Measurements from ENCODE around the gene PAK1. TPM values are rescaled to one million over a fixed set of nuclear protein-coding genes. Genes with fewer than 3 reads are reported as not detected.

The PAK1 gene
- total RNA-seq, 3 donors from 2014 or later (not counting 1 experiment from before 2014, with no cell fraction given): 18.8 to 27.3 (median 20.4) TPM

- Histone ChIP-seq H3K27me3 (ENCODE audit: control insufficient read depth, insufficient read depth, low read length) (no peaks in the 10 kb centered on the region), H3K4me1 (ENCODE audit: control insufficient read depth, insufficient read depth, low read length) (no peaks in the 10 kb centered on the region), H3K9me3 (ENCODE audit: control insufficient read depth, insufficient read depth, low read length) (no peaks in the 10 kb centered on the region), H3K36me3 (ENCODE audit: control insufficient read depth, insufficient read depth, low read length) (no peaks in the 10 kb centered on the region), H3K27ac (ENCODE audit: low read length) (no peak overlapping the region), H3K4me3 (ENCODE audit: low read length) (no peak overlapping the region)
- Mint-ChIP-seq H3K36me3 (no peaks in the 10 kb centered on the region), H3K27ac (no peak overlapping the region), H3K9me3 (no peaks in the 10 kb centered on the region), H3K27me3 (ENCODE audit: low read depth in 2 of 2) (peaks cover 0 to under 1% of the 10 kb centered on the region in 2 donors), H3K4me3 (no peak overlapping the region), H3K4me1 (no peaks in the 10 kb centered on the region)
- DNase-seq: no peak
- intact Hi-C loops (cut with micrococcal nuclease): no loop called here
- 100% methylated on average over 1 of the region's 1 CpG for WGBS (ENCODE audit: insufficient coverage)
- ATAC-seq: no peak
- TF ChIP-seq CTCF (IDR thresholded peaks at IDR 0.05): no peak
Observed at GRCh38 chr11:77422687-77423086, 51.2 kb downstream of the PAK1 start.

- H3K27ac Mint-ChIP-seq: no peak overlapping the region
- no peak for ATAC-seq
Observed at GRCh38 chr11:77421041-77421723, 52.7 kb downstream of the PAK1 start.

GRCh38 chr11:77418971-77419597 lies 54.8 kb downstream of the PAK1 start:
- H3K36me3 ChIP-seq (ENCODE audit: control insufficient read depth, insufficient read depth, low read length): no peaks in the 10 kb centered on the region
- no peak overlapping the region for H3K4me3 Mint-ChIP-seq
- no peak for TF ChIP-seq CTCF (IDR thresholded peaks at IDR 0.05)
- H3K27me3 ChIP-seq (ENCODE audit: control insufficient read depth, insufficient read depth, low read length): no peaks in the 10 kb centered on the region
- H3K36me3 Mint-ChIP-seq: no peaks in the 10 kb centered on the region
- ATAC-seq (no peak), DNase-seq (no peak)
- no peaks in the 10 kb centered on the region for H3K9me3 Mint-ChIP-seq
- no peaks in the 10 kb centered on the region for H3K4me1 Mint-ChIP-seq
- intact Hi-C loops (cut with micrococcal nuclease): no loop called here
- WGBS (ENCODE audit: insufficient coverage): 85% methylated on average over 3 of the region's 3 CpGs
- no peaks in the 10 kb centered on the region for H3K9me3 ChIP-seq (ENCODE audit: control insufficient read depth, insufficient read depth, low read length)
- no peaks in the 10 kb centered on the region for H3K27me3 Mint-ChIP-seq (ENCODE audit: low read depth in 2 of 2)
- no peaks in the 10 kb centered on the region for H3K4me1 ChIP-seq (ENCODE audit: control insufficient read depth, insufficient read depth, low read length)
- H3K27ac ChIP-seq (ENCODE audit: low read length): no peak overlapping the region
- no peak overlapping the region for H3K27ac Mint-ChIP-seq
- H3K4me3 ChIP-seq (ENCODE audit: low read length): no peak overlapping the region

More at GRCh38 chr11:77421041-77421723, 52.7 kb downstream of the PAK1 start:
- Histone ChIP-seq H3K36me3 (ENCODE audit: control insufficient read depth, insufficient read depth, low read length) (no peaks in the 10 kb centered on the region), H3K4me1 (ENCODE audit: control insufficient read depth, insufficient read depth, low read length) (no peaks in the 10 kb centered on the region), H3K27ac (ENCODE audit: low read length) (no peak overlapping the region), H3K4me3 (ENCODE audit: low read length) (no peak overlapping the region), H3K9me3 (ENCODE audit: control insufficient read depth, insufficient read depth, low read length) (no peaks in the 10 kb centered on the region), H3K27me3 (ENCODE audit: control insufficient read depth, insufficient read depth, low read length) (no peaks in the 10 kb centered on the region)
- Mint-ChIP-seq H3K4me1 (no peaks in the 10 kb centered on the region), H3K4me3 (no peak overlapping the region), H3K9me3 (no peaks in the 10 kb centered on the region), H3K36me3 (no peaks in the 10 kb centered on the region), H3K27me3 (ENCODE audit: low read depth in 2 of 2) (no peaks in the 10 kb centered on the region)
- DNase-seq: no peak
- 93% methylated on average over 2 of the region's 2 CpGs for WGBS (ENCODE audit: insufficient coverage)
- intact Hi-C loops (cut with micrococcal nuclease): no loop called here
- TF ChIP-seq CTCF (IDR thresholded peaks at IDR 0.05): no peak

All from natural killer cell (primary cell).